Stimulated activated CD4-positive, alpha-beta T cell treated with anti-CD3 and anti-CD28 coated beads, Interleukin-1b, Interleukin-23, amount 100 ng/mL, for 24 hours (primary cell): ENCODE data around the gene TRAPPC5.

Experiments used
- DNase-seq, 4 experiments: peaks; one replicate each; pipeline ENCODE4 v3.0.0-alpha.2; 2020; ENCODE audit warnings: low read depth in 4 of 4, low spot score in 1 of 4

The TRAPPC5 gene

DNA sequence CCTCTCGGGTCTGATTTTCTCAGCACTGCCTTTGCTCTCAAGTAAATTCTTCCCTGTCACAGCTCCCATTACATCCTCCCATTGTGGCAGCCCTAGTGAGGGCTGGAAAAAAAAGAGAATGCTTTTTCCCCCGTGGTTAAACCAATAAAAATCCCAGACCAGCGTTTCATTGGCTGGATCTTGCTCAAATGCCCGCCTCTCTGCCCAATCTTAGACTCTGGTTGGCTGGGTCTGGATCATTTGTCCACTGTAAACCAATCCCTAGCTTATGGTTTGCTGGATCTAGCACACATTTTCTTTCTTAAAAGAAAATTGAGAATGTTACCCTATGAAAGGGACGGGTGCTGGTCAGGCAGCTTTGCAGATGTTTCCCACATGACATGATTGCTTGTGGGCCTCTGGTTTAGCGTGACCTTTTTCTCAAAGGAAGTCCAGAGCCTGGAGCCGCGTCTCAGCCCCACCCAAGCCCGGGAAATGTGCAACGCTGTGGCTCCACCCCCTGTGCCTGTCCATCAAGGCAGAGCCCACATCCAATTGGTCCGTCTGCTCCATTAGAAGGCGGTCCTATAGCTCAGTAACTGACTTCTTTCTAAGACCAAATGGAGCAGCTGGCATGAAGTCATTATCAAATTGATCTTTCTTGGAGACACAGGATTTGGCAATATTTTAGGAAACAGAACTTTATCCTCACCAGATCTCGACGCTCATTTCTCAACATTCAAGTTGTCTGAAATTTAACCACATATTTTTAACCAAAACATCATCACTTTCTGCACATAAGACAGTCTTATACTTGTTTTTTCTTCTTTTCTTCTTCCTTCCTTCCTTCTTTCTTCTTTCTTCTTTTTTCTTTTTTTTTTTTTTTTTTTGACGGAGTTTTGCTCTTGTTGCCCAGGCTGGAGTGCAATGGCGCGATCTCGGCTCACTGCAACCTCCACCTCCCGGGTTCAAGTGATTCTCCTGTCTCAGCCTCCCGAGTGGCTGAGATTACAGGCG lies 6.3 kb upstream of the TRAPPC5 start:
- no peak for DNase-seq

DNA sequence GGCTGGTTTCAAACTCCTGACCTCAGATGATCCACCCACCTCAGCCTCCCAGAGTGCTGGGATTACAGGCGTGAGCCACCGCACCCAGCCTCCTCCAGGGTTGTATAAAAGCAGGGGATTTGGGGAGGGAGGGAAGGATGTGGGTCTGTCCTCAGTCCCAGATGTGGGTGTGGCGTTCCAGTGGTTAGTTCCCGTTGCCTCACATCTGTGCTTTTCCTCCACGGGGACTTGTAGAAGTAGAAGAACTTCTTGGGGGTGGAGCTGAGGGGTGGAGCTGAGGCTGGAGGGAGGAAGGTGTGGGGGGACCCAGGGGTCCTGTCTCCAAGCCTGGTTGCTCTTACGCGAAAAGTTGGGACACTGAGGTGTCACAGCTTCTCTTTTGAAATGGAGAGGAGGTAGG lies 4.3 kb upstream of the TRAPPC5 start:
- no peak for DNase-seq

DNA sequence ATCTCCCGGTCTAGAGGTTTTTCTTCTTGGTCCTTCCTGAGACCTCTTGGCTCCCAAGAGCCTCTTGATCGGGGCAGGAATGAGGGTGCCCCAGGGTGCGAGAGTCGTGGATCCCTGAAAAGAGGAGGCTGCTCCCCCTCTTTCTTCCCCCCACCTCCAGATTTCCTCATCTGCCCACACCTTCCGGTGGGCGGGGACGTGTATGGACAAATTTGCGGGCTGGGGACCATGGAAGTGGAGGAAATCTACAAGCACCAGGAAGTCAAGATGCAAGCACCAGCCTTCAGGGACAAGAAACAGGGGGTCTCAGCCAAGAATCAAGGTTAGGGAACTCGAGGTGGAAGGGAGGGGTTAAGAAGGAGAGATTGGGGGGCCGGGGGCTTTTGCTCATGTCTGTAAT lies 3.8 kb upstream of the TRAPPC5 start, which contains the start of gene MCEMP1:
Gene MCEMP1 (plus strand): TSS at position 237 of the 400 bp plus-strand sequence. CDS start 31 bp downstream, at position 268.
- DNase-seq, result no peak

DNA sequence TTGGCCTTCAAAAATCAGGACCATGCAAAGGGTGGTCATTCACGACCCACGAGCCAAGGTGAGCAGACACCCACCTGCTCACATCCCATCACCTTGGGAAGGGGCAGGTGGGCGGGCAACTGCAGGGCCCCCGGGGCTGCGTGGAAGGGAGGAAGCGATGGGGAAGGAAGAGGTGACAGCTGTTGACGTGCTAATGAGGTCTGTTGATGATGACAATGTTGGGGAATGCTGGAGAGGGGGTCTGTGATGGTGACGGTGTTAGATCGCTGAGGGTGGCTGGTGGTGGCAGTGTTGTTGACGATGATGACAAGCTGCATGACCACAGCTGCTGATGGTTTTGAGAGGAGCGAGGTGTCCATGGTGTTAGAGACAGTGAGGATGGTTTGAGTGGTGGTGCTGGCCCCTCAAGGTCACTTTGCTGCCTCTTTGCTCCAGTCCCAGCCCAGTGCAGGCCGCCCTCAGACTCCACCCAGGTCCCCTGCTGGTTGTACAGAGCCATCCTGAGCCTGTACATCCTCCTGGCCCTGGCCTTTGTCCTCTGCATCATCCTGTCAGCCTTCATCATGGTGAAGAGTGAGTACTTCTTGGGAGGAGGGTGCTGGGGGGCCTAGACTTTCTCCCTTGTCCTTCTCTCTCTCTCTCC lies 2.8 kb upstream of the TRAPPC5 start:
- DNase-seq, result no peak

DNA sequence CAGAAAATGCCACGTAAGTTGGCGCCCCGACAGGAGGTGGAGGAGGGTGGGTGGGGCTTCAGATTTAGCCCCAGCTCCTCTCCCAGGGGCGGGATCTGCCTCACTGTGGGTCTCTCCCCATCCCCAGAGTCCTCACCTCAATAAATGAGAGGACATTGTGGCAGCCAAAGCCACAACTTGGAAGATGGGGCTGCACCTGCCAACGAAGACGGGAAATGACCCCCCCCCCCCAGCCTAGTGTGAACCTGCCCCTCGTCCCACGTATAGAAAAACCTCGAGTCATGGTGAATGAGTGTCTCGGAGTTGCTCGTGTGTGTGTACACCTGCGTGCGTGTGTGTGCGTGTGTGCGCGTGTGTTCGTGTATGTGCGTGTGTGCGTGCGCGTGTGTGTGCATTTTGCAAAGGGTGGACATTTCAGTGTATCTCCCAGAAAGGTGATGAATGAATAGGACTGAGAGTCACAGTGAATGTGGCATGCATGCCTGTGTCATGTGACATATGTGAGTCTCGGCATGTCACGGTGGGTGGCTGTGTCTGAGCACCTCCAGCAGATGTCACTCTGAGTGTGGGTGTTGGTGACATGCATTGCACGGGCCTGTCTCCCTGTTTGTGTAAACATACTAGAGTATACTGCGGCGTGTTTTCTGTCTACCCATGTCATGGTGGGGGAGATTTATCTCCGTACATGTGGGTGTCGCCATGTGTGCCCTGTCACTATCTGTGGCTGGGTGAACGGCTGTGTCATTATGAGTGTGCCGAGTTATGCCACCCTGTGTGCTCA lies 1.5 kb upstream of the TRAPPC5 start:
- DNase-seq, result peak; percentile 32 to 60 (median 38)

DNA sequence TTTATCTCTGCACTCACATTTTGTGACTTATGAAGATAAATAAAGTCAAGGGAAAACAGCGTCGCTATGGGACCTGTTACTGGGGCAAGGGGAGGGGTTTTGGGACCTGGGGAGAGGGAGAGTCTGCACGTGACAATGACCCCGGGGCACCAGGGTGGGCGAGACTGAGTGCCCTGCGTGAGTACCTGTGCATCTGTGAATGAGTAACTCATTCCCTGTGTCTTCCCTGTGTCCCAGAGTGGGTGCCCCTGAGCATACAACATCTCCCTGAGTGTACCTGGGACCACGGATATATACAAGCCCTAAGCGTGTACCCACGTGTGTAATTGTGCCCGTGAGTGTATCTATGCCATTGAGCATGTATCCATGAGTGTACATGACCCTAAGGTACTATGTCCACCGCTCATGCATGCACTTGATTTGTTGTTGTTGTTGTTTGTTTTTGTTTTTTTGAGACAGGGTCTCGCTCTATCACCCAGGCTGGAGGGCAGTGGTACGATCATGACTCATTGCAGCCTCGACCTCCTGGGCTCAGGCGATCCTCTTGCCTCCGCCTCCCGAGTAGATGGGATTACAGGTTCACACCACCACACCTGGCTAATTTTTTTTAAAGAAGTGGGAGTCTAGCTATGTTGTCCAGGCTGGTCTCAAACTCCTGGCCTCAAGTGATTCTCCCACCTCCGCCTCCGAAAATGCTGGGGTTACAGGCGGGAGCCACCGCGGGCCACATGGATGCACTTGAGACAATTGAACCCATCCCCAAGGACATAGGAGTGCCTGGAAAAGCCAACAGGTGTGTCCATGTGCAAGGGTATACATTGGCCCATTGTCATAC lies 645 bp upstream of the TRAPPC5 start:
- DNase-seq, result no peak

DNA sequence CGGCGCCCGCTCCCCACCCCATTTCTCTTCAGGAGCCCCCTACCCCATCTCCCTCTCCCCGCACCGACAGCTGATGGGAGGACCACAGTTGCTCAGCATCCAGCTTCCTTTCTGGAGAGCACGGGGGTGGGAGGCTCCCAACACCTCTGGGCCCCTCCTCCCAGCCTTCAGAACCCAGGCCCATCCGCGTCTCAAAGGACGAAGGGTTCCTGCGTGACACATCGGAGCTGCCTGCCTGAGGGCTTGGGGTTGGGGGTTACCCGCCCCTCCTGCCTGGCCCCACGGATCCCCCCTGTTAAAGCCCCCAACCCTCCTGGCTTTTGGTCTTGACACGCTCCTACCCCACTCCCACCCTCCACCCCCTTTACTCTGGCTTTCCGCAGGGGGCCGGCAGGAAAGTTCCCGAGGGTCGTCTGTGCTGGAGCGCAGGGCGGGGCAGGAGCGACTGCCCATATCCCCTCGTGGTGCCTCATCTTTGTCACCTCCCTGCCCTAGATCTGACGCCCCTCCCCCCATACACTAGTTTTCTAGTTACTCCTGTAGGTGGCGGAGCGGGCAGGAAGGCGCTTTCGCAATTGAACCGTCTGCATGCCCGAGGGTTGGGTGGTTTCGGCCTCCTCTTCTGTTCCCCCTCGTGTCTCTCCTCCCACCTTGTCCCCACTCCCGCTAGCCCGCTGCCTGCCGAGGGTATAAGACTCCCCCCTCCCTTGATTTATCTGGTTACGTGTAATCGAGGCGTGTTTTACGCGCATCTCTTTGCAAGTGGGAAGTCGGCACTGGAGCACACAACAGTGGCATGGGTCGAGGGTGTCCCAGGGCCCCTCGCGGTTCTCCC lies 924 bp downstream of the TRAPPC5 start:
- DNase-seq, result peak; percentile 65 to 90 (median 81)

DNA sequence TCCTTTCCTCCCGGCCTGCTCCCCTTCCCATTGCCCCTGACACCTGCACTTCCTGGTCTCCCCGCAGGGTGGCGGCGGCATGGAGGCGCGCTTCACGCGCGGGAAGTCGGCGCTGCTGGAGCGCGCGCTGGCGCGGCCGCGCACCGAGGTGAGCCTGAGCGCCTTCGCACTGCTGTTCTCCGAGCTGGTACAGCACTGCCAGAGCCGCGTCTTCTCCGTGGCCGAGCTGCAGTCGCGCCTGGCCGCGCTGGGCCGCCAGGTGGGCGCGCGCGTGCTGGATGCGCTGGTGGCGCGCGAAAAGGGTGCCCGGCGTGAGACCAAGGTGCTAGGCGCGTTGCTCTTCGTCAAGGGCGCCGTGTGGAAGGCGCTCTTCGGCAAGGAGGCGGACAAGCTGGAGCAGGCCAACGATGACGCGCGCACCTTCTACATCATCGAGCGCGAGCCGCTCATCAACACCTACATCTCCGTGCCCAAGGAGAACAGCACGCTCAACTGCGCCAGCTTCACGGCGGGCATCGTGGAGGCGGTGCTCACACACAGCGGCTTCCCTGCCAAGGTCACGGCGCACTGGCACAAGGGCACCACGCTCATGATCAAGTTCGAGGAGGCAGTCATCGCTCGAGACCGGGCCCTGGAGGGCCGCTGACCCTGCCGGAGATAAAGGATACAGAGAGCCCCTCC lies 1.7 kb downstream of the TRAPPC5 start:
- DNase-seq, result no peak

DNA sequence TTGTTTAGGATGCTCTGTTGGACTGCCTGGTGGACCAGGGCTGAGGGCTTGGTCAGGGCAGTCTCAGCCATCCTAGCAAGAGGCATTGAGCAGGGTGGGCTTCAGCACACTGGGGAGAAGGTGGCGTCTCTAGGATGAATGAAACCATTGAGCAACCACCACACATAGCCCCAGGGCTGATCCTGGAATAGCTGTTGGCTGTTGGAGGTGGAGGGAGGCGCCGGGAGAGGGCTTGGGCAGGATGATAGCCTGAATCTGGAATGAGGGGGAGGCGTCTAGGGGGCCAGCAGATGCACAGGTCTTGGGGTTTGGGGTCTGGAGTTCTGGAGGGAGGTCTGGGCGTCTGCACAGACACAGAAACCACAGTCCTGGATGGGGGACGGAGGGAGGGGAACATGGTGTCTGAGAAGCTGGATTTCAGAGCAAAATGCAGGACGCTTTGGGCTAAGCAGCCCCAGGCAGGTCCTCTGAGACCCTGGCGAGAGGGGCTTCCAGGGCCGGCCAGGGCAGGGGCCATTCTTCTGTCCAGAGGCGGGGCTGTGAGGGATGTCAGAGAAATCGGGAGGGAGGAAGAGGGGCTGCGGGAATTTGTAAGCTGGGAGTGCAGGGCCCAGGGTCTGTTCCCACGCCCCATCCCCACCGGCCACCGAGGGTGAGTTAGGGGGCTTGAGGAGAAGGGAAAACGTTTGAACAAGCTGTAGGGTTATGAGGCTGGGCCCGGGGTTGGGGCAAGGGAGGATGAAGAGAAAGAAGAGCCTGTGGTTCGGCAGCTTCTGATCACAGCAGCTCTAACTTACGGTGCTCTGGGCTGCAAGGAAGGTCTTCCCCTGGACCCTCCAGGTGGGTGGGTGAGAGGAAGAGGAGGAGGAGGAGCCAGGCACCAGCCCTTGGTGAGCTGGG lies 5.2 kb downstream of the TRAPPC5 start:
- no peak for DNase-seq

DNA sequence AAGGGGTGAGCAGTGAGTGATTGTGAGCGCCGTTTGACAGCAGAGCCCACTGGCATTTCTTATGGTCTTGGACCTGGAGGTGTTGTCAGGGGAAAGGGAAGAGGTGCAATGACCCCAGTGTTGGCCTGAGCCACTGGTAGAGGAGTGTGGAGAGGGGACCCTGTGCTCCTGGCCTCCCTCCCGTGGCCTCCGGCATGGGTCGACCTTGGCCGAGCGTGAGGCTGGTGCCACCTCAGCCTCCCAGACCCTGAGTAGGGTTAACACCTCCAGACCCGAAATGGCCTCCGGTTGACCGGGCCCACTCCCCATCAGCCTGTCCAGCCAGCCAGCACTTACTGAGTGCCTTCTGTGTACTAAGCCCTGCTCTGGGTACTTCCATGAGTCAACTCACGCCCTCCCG lies 6.5 kb downstream of the TRAPPC5 start:
- no peak for DNase-seq

DNA sequence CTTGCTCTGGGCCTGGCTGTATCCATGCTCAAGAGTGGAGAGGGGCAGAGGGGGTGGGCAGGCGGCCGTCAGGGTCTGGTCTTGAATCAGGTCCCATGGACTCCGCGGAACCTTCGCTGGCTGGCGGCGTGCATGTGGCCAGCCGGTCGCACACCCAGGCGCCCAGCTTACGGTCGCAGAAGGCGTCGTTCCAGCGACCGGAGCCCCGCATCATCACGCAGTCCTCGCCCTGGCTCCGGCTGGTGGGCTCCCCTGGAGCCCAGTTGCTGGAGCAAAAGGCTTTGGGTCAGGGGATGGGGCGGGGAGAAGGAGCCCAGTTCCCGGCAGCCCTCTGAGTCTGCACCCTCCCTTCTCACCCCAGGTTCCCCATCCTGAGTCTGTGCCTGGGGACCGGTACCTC lies 8.5 kb downstream of the TRAPPC5 start:
- DNase-seq, result no peak

DNA sequence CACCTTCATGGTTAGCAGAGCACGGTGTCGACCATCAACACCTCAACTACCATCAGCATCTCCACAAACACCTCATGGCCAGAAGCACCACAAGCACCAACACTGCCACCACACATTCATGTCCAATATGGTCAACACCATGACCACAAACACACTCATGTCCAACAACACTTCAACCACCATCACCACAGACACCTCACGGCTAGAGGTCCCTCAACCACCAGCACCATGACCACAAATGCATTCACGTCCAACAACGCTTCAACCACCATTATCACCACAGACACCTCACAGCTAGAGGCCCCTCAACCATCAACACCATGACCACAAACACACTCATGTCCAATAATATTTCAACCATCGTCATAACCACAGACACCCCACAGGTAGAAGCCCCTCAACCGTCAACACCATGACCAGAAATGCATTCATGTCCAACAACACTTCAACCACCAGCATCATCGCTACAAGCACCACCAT lies 10.2 kb downstream of the TRAPPC5 start:
- no peak for DNase-seq

DNA sequence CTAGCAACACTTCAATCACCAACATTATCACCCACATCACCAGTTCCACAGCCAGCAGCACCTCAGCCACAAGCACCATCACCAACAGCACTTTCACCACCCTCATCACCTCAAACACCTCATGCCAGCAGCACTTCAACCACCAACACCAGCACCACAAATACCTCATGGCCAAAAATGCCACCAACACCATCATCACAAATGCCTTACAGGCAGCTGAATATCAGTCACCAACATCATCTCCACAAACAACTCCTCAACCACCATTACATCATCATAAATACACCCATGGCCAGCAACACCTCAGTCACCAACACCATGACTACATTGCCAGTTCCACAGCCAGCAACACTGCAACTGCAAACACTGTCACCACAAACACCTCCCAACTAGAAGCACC lies 10.9 kb downstream of the TRAPPC5 start:
- DNase-seq, result no peak

DNA sequence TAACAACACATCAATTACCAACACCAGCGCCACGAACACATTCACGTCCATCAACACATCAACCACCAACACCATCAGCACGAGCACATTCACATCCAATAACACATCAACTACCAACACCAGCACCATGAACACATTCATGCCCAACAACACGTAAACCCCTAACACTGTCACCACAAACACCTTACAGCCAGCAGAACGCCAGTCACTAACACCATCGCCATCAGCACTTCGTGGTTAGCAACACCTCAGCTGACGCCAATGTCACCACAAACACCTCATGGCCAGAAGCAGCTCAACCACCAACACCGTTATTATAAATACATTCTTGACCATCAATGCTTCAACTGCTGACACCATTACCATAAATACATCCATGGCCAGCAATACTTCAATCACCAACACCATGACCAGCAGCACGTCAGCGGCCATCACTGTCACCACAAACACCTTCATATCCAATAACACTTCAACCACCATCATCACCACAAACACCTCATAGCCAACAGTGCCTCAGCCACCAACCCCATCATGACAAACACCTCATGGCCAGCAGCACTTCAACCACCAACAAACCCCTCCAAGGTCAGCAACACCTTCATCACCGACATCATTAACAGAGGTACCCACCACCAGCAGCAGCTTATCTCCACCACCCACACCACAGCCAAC lies 11.9 kb downstream of the TRAPPC5 start:
- no peak for DNase-seq

DNA sequence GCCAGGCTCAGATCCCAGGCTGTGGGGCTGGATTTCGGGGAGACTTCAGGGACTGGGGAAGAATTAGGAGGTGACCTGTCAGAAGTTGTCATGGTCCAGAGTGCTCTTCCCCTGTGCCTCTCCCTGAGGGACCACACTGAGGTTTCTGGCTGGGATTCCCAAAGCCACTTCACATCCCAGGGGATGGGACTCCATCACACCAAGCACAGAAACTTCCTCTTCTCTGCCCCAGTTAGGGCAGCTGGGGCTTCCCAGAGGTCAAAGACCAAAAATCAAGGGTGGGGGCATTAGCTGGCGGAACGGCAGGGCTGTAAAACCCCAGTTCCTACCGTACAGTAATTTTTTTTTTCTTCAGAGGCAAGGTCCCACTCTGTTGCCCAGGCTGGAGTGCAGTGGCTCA lies 13.9 kb downstream of the TRAPPC5 start:
- no peak for DNase-seq

DNA sequence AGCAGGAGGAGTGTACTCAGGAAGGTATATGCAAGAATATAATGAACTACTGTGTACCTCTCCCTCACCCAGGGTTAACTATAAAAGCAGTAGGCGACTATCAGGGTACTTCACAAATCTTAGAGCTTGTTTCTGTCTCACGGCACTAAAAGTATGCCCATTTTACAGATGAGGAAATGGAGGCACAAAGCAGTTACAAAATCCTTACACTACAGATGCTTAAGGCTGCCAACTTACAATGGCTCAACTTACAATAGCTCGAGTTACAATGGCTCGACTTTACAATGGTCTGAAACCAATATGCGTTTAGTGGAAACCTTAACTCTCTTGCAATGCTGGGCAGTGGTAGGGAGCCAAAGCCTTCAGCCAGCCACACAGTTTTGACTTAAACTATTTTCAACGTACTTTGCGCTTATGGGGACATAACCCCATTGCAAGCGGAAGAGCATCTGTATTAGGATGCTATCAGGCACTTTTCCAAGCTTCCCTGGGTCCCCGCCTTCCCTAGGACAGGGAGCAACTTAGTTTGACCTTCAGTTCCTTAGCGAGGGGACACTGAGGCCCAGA lies 17.2 kb downstream of the TRAPPC5 start:
- DNase-seq, result no peak

DNA sequence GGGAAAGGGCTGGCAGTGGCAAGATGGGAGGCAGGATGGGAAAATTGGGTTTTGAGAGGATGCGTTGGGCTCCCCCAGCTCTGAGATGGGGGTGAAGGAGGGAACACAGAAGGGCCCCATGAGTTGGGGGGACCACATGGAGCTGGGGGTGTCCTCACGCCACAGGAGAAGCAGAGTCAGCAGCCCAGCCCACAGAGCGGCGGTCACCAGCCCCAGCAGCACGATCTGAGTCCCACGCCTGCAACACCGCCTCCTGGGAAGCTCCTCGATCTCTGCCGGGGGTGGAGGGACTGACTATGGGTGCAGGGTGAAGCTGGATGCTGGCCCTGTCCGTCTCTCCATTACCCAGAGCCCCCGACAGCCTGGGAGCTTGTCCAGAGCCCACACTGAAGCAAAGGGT lies 17.9 kb downstream of the TRAPPC5 start:
- no peak for DNase-seq
